Measurements from ENCODE around the gene KSR2.

Gene KSR2

GRCh38 chr12:117980616-117981015 lies 11.8 kb upstream of the KSR2 start:
- TF ChIP-seq, protein P1, sequence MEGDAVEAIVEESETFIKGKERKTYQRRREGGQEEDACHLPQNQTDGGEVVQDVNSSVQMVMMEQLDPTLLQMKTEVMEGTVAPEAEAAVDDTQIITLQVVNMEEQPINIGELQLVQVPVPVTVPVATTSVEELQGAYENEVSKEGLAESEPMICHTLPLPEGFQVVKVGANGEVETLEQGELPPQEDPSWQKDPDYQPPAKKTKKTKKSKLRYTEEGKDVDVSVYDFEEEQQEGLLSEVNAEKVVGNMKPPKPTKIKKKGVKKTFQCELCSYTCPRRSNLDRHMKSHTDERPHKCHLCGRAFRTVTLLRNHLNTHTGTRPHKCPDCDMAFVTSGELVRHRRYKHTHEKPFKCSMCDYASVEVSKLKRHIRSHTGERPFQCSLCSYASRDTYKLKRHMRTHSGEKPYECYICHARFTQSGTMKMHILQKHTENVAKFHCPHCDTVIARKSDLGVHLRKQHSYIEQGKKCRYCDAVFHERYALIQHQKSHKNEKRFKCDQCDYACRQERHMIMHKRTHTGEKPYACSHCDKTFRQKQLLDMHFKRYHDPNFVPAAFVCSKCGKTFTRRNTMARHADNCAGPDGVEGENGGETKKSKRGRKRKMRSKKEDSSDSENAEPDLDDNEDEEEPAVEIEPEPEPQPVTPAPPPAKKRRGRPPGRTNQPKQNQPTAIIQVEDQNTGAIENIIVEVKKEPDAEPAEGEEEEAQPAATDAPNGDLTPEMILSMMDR (IDR thresholded peaks at IDR 0.05): no peak

GRCh38 chr12:117977373-117977772 lies 8.6 kb upstream of the KSR2 start:
- TF ChIP-seq, protein P1 (IDR thresholded peaks at IDR 0.05): no peak

GRCh38 chr12:117975006-117975405 lies 6.2 kb upstream of the KSR2 start:
- TF ChIP-seq, protein P1 (IDR thresholded peaks at IDR 0.05): no peak

DNA sequence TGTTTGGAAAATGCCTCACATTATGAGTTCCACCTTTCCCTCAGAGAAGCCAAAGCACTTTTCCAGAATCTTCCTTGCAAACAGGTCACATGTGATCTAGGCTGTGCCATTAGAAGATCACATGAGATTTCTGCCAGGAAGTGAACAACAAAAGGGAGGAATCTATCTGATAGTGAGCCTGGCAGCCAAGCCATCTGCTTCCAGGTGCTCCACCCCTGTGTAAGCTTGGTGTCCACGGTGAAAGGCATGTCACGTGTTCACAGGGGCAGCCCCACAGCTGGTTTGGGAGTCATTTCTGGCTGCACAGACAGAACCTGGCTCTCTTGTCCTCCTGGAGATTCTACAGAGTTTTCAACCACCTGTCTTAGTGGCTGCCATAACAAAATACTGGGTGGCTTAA lies 3.5 kb upstream of the KSR2 start:
- TF ChIP-seq, protein P1 (IDR thresholded peaks at IDR 0.05): no peak

GRCh38 chr12:117970334-117970733 lies 1.5 kb upstream of the KSR2 start:
- TF ChIP-seq, protein P1 (IDR thresholded peaks at IDR 0.05): no peak

DNA sequence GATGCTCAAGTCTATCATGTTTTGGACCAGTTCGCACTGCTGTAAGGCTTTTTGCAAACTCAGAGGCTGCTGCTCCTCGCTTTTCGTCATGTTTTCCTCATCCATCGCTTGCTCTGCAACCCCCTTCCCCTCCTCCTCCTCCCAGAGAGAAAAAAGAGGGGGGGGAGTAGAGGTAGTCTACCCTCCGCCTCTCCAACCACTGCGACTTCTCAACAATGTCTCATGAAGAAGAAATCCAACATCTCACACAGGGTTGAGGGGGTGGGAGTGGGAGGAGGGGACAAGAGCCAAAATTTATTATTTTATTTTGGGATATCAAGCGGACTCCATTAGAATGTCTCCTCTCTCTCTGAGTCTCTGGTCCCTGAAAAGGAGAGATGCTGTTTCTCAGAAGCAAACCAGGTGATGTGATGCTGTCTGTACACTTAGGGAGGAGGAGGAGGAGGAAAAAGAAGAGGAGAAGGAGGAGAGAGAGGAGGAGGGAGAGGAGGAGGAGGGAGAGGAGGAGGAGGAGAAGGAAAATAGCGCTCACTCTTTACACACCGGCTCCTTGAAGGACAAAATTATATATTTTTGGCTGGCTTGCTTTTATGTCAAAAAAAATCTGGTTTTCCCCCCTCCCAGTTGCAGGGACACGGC lies 520 bp downstream of the KSR2 start:
- TF ChIP-seq, protein P1 (IDR thresholded peaks at IDR 0.05): no peak

- TF ChIP-seq, protein P1 (IDR thresholded peaks at IDR 0.05): no peak
Observed at GRCh38 chr12:117967512-117967911, 1.3 kb downstream of the KSR2 start.

DNA sequence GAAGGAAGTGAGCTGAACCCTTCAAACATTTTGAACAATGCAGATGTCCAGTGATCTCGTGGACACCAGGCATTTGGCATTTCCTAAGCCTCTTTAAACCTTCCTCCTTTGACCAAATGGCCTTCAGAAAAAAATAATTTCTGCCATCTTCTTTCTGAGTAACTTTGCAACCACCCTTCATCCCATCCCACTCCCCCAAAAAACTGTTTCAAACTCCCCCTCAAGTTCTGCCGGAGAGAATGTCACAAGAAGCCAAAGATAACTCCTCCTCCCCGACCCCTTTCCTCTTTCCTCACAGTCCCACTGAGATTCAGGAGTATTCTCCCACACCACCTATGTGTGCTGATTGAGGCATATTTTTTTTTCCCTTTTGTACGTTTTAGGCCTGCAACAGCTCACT lies 1.7 kb downstream of the KSR2 start:
- TF ChIP-seq, protein P1 (IDR thresholded peaks at IDR 0.05): no peak
